ENCODE results near the gene GSC2. TPM values are rescaled to one million over a fixed set of nuclear protein-coding genes. Genes with fewer than 3 reads are reported as not detected.

The GSC2 gene
- total RNA-seq (not detected), polyA plus RNA-seq (not detected)
- long read RNA-seq, donor 1, result 0 reads
- long read RNA-seq, donor 2, partial matches to known transcripts, result 0 of 2 reads
- long read RNA-seq, donor 2, other reads (novel, unspliced or antisense), result 0 of 2 reads
- long read RNA-seq, donor 3, result 0 reads

- no peak within 1 kb of the TSS for H3K4me3 ChIP-seq
- H3K9me3 ChIP-seq, result peaks cover 0 to 4% of the 10 kb centered on the region in 2 donors
- no peaks in the 10 kb centered on the region for H3K36me3 ChIP-seq
- TF ChIP-seq POLR2A (IDR thresholded peaks at IDR 0.05) (no peak), CTCF (IDR thresholded peaks at IDR 0.05) (no peak), EP300 (IDR thresholded peaks at IDR 0.05) (no peak)
- no peaks in the 10 kb centered on the region for H3K4me1 ChIP-seq (ENCODE audit: insufficient read depth)
- H3K27ac ChIP-seq, result no peak within 1 kb of the TSS
- no peak for DNase-seq
- 0 to 4% (median 2%) methylated on average over 10 to 59 of the region's 59 CpGs for WGBS, 3 donors
- intact Hi-C loops (cut with DNase I), result loop anchor here in 1 of 4 donors (2.0 to 5.0 kb wide), 2 partner anchors 19 to 482 kb away; no protein-coding TSS in a partner anchor
- H3K27me3 ChIP-seq, result peaks cover 4% of the 10 kb centered on the region
Observed at GRCh38 chr22:19149991-19150390, at the start of gene GSC2. Gene GSC2, minus strand, starts transcription at chr22:19150292. Its CDS starts 9 bp downstream, at chr22:19150283.

- intact Hi-C loops (cut with DNase I), result no loop called here
- no peaks in the 10 kb centered on the region for H3K9me3 ChIP-seq
- H3K4me1 ChIP-seq (ENCODE audit: insufficient read depth), result no peaks in the 10 kb centered on the region
- H3K4me3 ChIP-seq, result no peak overlapping the region
- H3K27ac ChIP-seq, result no peak overlapping the region
- no peak for DNase-seq
- no peaks in the 10 kb centered on the region for H3K36me3 ChIP-seq
- no peaks in the 10 kb centered on the region for H3K27me3 ChIP-seq
- TF ChIP-seq EP300 (IDR thresholded peaks at IDR 0.05) (no peak), CTCF (IDR thresholded peaks at IDR 0.05) (no peak), POLR2A (IDR thresholded peaks at IDR 0.05) (no peak)
- WGBS, 3 donors, result 91 to 95% (median 93%) methylated on average over 8 of the region's 8 CpGs
Observed at GRCh38 chr22:19199479-19199878, 49.4 kb upstream of the GSC2 start.

- Histone ChIP-seq H3K36me3 (no peaks in the 10 kb centered on the region), H3K4me3 (no peak overlapping the region), H3K27ac (no peak overlapping the region), H3K4me1 (ENCODE audit: insufficient read depth) (no peaks in the 10 kb centered on the region), H3K27me3 (no peaks in the 10 kb centered on the region), H3K9me3 (no peaks in the 10 kb centered on the region)
- TF ChIP-seq POLR2A (IDR thresholded peaks at IDR 0.05), result no peak
- TF ChIP-seq EP300 (IDR thresholded peaks at IDR 0.05), result no peak
- TF ChIP-seq CTCF (IDR thresholded peaks at IDR 0.05), result no peak
- no peak for DNase-seq
- 87 to 90% (median 89%) methylated on average over 10 of the region's 10 CpGs for WGBS, 3 donors
- intact Hi-C loops (cut with DNase I), result no loop called here
Observed at GRCh38 chr22:19197997-19198865, 48.1 kb upstream of the GSC2 start.

- Histone ChIP-seq H3K27me3 (no peaks in the 10 kb centered on the region), H3K36me3 (no peaks in the 10 kb centered on the region), H3K4me1 (ENCODE audit: insufficient read depth) (no peaks in the 10 kb centered on the region), H3K9me3 (no peaks in the 10 kb centered on the region), H3K27ac (no peak overlapping the region), H3K4me3 (no peak overlapping the region)
- intact Hi-C loops (cut with DNase I), result loop anchor here in 1 of 4 donors (1.0 kb wide), 1 partner anchor 28 kb away; no protein-coding TSS in a partner anchor
- no peak for DNase-seq
- 47 to 53% (median 48%) methylated on average over 11 of the region's 11 CpGs for WGBS, 3 donors
- TF ChIP-seq EP300 (IDR thresholded peaks at IDR 0.05) (no peak), CTCF (IDR thresholded peaks at IDR 0.05) (no peak), POLR2A (IDR thresholded peaks at IDR 0.05) (no peak)
Observed at GRCh38 chr22:19196841-19197612, 46.9 kb upstream of the GSC2 start.

All from ovary (tissue), 10 donors.